ENCODE measurements around the gene RELT. TPM values are rescaled to one million over a fixed set of nuclear protein-coding genes. Genes with fewer than 3 reads are reported as not detected.

The RELT gene
- total RNA-seq, 1 experiment from 2014 or later, result 13.8 TPM

GRCh38 chr11:73446766-73447165 lies 70.6 kb downstream of the RELT start:
- no peak for TF ChIP-seq MAX (IDR thresholded peaks at IDR 0.05)
- TF ChIP-seq CEBPB (IDR thresholded peaks at IDR 0.05; ENCODE audit: low read depth), result no peak
- TF ChIP-seq ELF1 (IDR thresholded peaks at IDR 0.05; ENCODE audit: borderline replicate concordance, low read depth), result no peak
- TF ChIP-seq TCF7L2 (IDR thresholded peaks at IDR 0.05; ENCODE audit: borderline replicate concordance, extremely low read depth, insufficient read depth, insufficient read length), result no peak
- no peak for TF ChIP-seq JUND (IDR thresholded peaks at IDR 0.05)
- no peak for TF ChIP-seq ZFX (IDR thresholded peaks at IDR 0.05)
- TF ChIP-seq SP1 (IDR thresholded peaks at IDR 0.05; ENCODE audit: low read depth), result no peak
- TF ChIP-seq SRF (IDR thresholded peaks at IDR 0.05; ENCODE audit: low read depth), result no peak
- TF ChIP-seq POLR2AphosphoS5 (IDR thresholded peaks at IDR 0.05; ENCODE audit: low read depth, low read length), result no peak
- no peak for TF ChIP-seq EGR1 (IDR thresholded peaks at IDR 0.05; ENCODE audit: low read depth)
- Histone ChIP-seq H3K4me2 (ENCODE audit: low read length) (no peak overlapping the region), H3K4me3 (replicated peaks in 1 of 2; ENCODE audit: low read depth in 1 of 2, low read length in 2 of 2) (no peak overlapping the region), H3K9ac (ENCODE audit: low read length) (no peak overlapping the region), H3K79me2 (ENCODE audit: insufficient read depth, low read length) (no peaks in the 10 kb centered on the region), H3K9me2 (ENCODE audit: insufficient read depth) (no peaks in the 10 kb centered on the region), H4K20me1 (ENCODE audit: insufficient read depth) (no peaks in the 10 kb centered on the region), H3K36me3 (ENCODE audit: control insufficient read depth in 1 of 2, insufficient read depth in 2 of 2, low read length in 2 of 2) (no peaks in the 10 kb centered on the region), H3K4me1 (ENCODE audit: control insufficient read depth in 1 of 2, insufficient read depth in 2 of 2, low read length in 2 of 2) (no peaks in the 10 kb centered on the region), H3K27ac (ENCODE audit: low read depth, low read length) (no peak overlapping the region), H3K27me3 (ENCODE audit: insufficient read depth, low read length) (no peaks in the 10 kb centered on the region), H2AFZ (ENCODE audit: low read depth, low read length, poor library complexity, severe bottlenecking) (no peak overlapping the region), H3K9me3 (ENCODE audit: control insufficient read depth in 1 of 2, insufficient read depth in 1 of 2, low read depth in 1 of 2, low read length in 2 of 2) (no peaks in the 10 kb centered on the region)
- ATAC-seq (no peak), DNase-seq (ENCODE audit: low read depth, low spot score) (no peak)
- ChIA-PET POLR2A (no interaction called here), CTCF (no interaction called here), RAD21 (ENCODE audit: low non-redundant PET in 1 of 2, low total read pairs in 2 of 2, uncharacterized antibody in 2 of 2, unreplicated experiment in 2 of 2) (no interaction called here)
- intact Hi-C loops (cut with micrococcal nuclease), result no loop called here
- BruUV-seq (replicated peaks), result no TSS peak

Other genes starting within 250 kb of the RELT start
- gene FCHSD2, start 234.1 kb upstream of the RELT start, total RNA-seq (2021; ENCODE audit: unreplicated experiment), result 15.0 TPM
- 2.9 TPM for gene P2RY2, start 158.1 kb upstream of the RELT start, total RNA-seq (2021; ENCODE audit: unreplicated experiment)
- 0.15 TPM for gene P2RY6, start 104.1 kb upstream of the RELT start, total RNA-seq (2021; ENCODE audit: unreplicated experiment)
- 18.2 TPM for gene ARHGEF17, start 68.1 kb upstream of the RELT start, total RNA-seq (2021; ENCODE audit: unreplicated experiment)
- 31.5 TPM for gene FAM168A, start 221.7 kb downstream of the RELT start, total RNA-seq (2021; ENCODE audit: unreplicated experiment)